Panc1 (cell line): ENCODE data around the gene APBB3. TPM values are rescaled to one million over a fixed set of nuclear protein-coding genes. Genes with fewer than 3 reads are reported as not detected.

Experiments used
- ATAC-seq: fragments of 200-7000 bp; cut with Tn5 transposase; 2 replicates; pipeline ENCODE4 v1.9.1; 2020; ENCODE audit warnings: mild to moderate bottlenecking, moderate library complexity
- BruUV-seq: library from RNA; stranded (reverse); fragments of 400-500 nt; replicated peaks from 2 replicates; lab custom pipeline; 2021; lab: Mats Ljungman, UMichigan
- CTCF ChIA-PET: fragments of 300-600 bp; sonication (Branson Sonifier 250); formaldehyde crosslinking; loops from one replicate; lab custom pipeline; 2022; ENCODE audit warnings: antibody characterized with exemption; lab: Charles Lee
- POLR2A ChIA-PET: fragments of 300-600 bp; sonication (Branson Sonifier 250); formaldehyde crosslinking; loops from one replicate; lab custom pipeline; 2022; ENCODE audit warnings: antibody characterized with exemption; lab: Charles Lee
- DNase-seq: peaks from one replicate; pipeline ENCODE4 v3.0.0-alpha.2; 2010; ENCODE audit warnings: low read depth, low spot score
- H3K27ac ChIP-seq: 2 replicates; pipeline ENCODE4 v1.5.1; 2011; ENCODE audit warnings: mild to moderate bottlenecking, low read length, inconsistent platforms
- H3K27me3 ChIP-seq: fragments of 200-500 bp; sonication (Bioruptor generic); 2 replicates; pipeline ENCODE4 v1.6.0; 2014; ENCODE audit warnings: low read length, inconsistent platforms; ENCODE audit not compliant: control insufficient read depth, insufficient read depth
- H3K36me3 ChIP-seq: fragments of 200-500 bp; sonication (Bioruptor generic); 2 replicates; pipeline ENCODE4 v1.5.1; 2014; ENCODE audit warnings: inconsistent platforms, mild to moderate bottlenecking, low read length, moderate library complexity; ENCODE audit not compliant: control insufficient read depth, insufficient read depth
- H3K4me1 ChIP-seq: 2 replicates; pipeline ENCODE4 v1.5.1; 2011; ENCODE audit warnings: inconsistent platforms, mild to moderate bottlenecking, low read length, moderate library complexity; ENCODE audit not compliant: control insufficient read depth, insufficient read depth
- H3K4me3 ChIP-seq, 2 experiments: 2 replicates each; pipeline ENCODE4 v1.5.1; 2011 to 2012; ENCODE audit warnings: low read depth in 2 of 2, low read length in 2 of 2, mild to moderate bottlenecking in 2 of 2, inconsistent platforms in 1 of 2, moderate library complexity in 1 of 2
- H3K9me3 ChIP-seq: fragments of 200-500 bp; sonication (Bioruptor generic); 2 replicates; pipeline ENCODE4 v1.5.1; 2014; ENCODE audit warnings: low read depth, mild to moderate bottlenecking, inconsistent platforms, low read length, moderate library complexity; ENCODE audit not compliant: control insufficient read depth, insufficient read depth
- CTCF ChIP-seq: fragments of 450-650 bp; IDR thresholded peaks from 2 replicates; pipeline ENCODE4 v1.5.1; 2017; ENCODE audit warnings: mild to moderate bottlenecking
- POLR2AphosphoS5 ChIP-seq: IDR thresholded peaks from 2 replicates; pipeline ENCODE4 v1.6.1; 2012; ENCODE audit warnings: mild to moderate bottlenecking, low read depth, low read length, moderate library complexity
- REST ChIP-seq, 2 experiments: IDR thresholded peaks; 2 replicates each; pipeline ENCODE4 v1.6.1; 2011 to 2012; ENCODE audit warnings: low read depth in 2 of 2, control low read depth in 1 of 2, low read length in 1 of 2, mild to moderate bottlenecking in 1 of 2, moderate library complexity in 1 of 2; ENCODE audit not compliant: insufficient read depth in 1 of 2
- SIN3A ChIP-seq: IDR thresholded peaks from 2 replicates; pipeline ENCODE4 v1.6.1; 2012; ENCODE audit warnings: low read depth, mild to moderate bottlenecking, low read length, moderate library complexity, borderline replicate concordance; ENCODE audit not compliant: insufficient read depth
- TCF7L2 ChIP-seq: IDR thresholded peaks from 2 replicates; pipeline ENCODE4 v1.6.1; 2011; ENCODE audit warnings: mild to moderate bottlenecking, low read depth, low read length, inconsistent platforms
- in situ Hi-C: cut with HindIII; loops from 2 replicates; pipeline ENCODE4 v1.10.0; 2016; ENCODE audit warnings: low sequenced_read_pairs, low pct_unique_long_range_greater_than_20kb
- intact Hi-C: fragments of 100-400 bp; cut with micrococcal nuclease; formaldehyde crosslinking; loops from one replicate; pipeline ENCODE4 v1.10.0; 2022; ENCODE audit not compliant: unreplicated experiment
- total RNA-seq: library from RNA; stranded (reverse); gene quantifications from one replicate; pipeline ENCODE4 v1.2.1, GENCODE V29; 2021; ENCODE audit not compliant: unreplicated experiment

APBB3 gene
- total RNA-seq, 1 experiment from 2014 or later, result 28.6 TPM

- ATAC-seq, result peak; percentile 96
- TF ChIP-seq POLR2AphosphoS5, result peak; percentile 64
- peak in 1 of 2 experiments; percentile 61; a peak in 1 of 4 replicates for TF ChIP-seq REST (IDR thresholded peaks at IDR 0.05; ENCODE audit: insufficient read depth in 1 of 2, low read depth in 2 of 2, low read length in 1 of 2)
- TF ChIP-seq SIN3A, result peak; percentile 66; the same call in 1 of the 2 replicates
- no peak for TF ChIP-seq CTCF
- no peak for TF ChIP-seq TCF7L2
- ChIA-PET CTCF (interaction anchor here (0.5 to 1.1 kb wide), 4 partner anchors 91 to 174 kb away, joined by 3 read pairs; partner anchors contain the start of gene TMCO6), POLR2A (interaction anchor here (0.5 to 1.1 kb wide), 3 partner anchors 9 to 133 kb away, joined by 3 to 6 read pairs (median 3); no protein-coding TSS in a partner anchor)
- H3K27me3 ChIP-seq, result no peaks in the 10 kb centered on the region
- H3K9me3 ChIP-seq, result no peaks in the 10 kb centered on the region
- peak; percentile 64 for DNase-seq
- peak within 1 kb of the TSS; percentile 25 to 53 for H3K4me3 ChIP-seq
- H3K36me3 ChIP-seq, result peaks cover 10% of the 10 kb centered on the region; the same call in 1 of the 2 replicates
- intact Hi-C loops, result no loop called here
- in situ Hi-C loops, result no loop called here
- H3K27ac ChIP-seq, result peak within 1 kb of the TSS; percentile 76
- BruUV-seq, result no TSS peak
- H3K4me1 ChIP-seq, result peaks cover 34% of the 10 kb centered on the region
Observed at GRCh38 chr5:140547508-140548299, 16.7 kb downstream of the APBB3 start, which contains the start of gene EIF4EBP3. Gene EIF4EBP3, plus strand, starts transcription at chr5:140547662. Its CDS starts 76 bp downstream, at chr5:140547738.

GRCh38 chr5:140546851-140547507 is 17.4 kb downstream of the APBB3 start:
- TF ChIP-seq POLR2AphosphoS5 (no peak), REST (IDR thresholded peaks at IDR 0.05; ENCODE audit: insufficient read depth in 1 of 2, low read depth in 2 of 2, low read length in 1 of 2) (no peak), SIN3A (no peak), TCF7L2 (no peak), CTCF (no peak)
- peak overlapping the region; percentile 36 for H3K27ac ChIP-seq
- intact Hi-C loops, result no loop called here
- ATAC-seq (peak; percentile 46), DNase-seq (no peak)
- BruUV-seq, result no TSS peak
- peaks cover 10% of the 10 kb centered on the region; the same call in 1 of the 2 replicates for H3K36me3 ChIP-seq
- in situ Hi-C loops, result no loop called here
- CTCF ChIA-PET, result interaction anchor here (0.5 to 1.1 kb wide), 4 partner anchors 92 to 173 kb away, joined by 3 read pairs; partner anchors contain the start of gene TMCO6
- H3K27me3 ChIP-seq, result no peaks in the 10 kb centered on the region
- peak overlapping the region in 1 of 2 experiments; percentile 53; a peak in 1 of 4 replicates for H3K4me3 ChIP-seq
- POLR2A ChIA-PET, result interaction anchor here (0.6 kb wide), 1 partner anchor 54 kb away, joined by 3 read pairs; no protein-coding TSS in a partner anchor
- H3K4me1 ChIP-seq, result peaks cover 34% of the 10 kb centered on the region
- H3K9me3 ChIP-seq, result no peaks in the 10 kb centered on the region
